ENCODE data around the gene CMTM7.
"Not testable (repeated sequence)": the region's sequence is repeated elsewhere in the genome, so short reads cannot be mapped to it uniquely, and the experiment has no call there.

Gene CMTM7

DNA sequence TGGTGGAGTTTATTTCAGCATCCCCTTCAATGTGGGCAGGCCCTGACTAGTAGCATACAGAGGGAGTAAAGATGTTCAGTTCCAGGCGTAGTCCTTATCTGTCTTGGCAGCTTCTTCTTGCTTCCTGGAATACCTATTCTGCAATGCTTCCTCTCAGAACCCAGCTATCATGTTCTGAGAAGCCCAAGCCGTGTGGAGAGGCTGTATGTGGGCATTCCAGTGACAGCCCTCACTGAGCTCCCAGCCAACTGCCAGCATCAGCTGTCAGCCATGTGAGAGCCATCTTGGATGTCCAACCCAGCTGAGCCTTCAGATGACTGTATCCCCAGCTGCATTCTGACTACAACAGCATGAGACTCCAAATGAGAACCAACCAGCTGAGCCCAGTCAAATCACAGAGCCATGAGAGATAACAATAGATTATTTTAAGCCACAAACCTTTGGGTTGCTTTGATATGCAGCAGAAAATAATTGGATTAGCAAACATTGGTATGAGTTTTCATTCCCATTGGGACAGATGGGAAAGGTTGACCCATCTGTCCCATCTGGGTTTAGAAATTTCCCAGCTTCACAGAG, 8.4 kb upstream of the CMTM7 start:
- DNase-seq, result no peak

DNA sequence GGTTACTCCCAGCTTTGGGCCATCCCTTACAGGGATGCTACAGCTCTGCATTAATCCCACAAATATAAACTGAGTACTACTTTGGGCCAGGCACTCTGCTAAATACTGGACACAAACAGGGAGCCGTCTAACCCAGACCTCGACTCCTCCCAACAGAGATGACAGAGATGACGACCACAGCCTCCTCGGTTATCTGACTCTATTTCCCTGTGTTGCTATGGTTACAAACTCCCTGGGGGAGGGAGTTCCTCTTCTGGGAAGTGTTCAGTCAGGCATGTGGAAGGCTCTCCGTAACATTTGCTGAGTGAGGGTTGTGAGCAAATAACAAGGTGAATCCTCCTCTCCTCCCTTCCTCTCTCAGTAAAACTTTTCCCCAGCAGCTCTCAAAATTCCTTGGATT, 6.7 kb upstream of the CMTM7 start:
- no peak for DNase-seq

DNA sequence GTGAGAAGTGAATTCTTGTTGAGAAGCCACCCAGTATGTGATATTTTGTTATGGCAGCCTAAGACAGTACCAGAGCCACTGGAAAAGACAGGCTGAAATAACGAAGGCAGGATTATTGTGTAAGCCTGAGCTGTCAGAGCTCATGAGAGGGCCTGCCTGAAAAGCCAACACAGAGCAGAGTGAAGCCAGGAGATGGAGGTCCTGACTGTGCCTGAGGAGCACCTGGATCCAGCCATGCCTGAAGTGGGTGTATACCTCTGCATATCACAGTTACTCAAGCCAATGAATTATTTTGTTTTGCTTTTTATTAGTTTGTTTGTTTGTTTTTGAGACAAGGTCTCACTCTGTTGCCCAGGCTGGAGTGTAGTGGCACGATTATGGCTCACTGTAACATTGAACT, 4.1 kb upstream of the CMTM7 start:
- no peak for DNase-seq

DNA sequence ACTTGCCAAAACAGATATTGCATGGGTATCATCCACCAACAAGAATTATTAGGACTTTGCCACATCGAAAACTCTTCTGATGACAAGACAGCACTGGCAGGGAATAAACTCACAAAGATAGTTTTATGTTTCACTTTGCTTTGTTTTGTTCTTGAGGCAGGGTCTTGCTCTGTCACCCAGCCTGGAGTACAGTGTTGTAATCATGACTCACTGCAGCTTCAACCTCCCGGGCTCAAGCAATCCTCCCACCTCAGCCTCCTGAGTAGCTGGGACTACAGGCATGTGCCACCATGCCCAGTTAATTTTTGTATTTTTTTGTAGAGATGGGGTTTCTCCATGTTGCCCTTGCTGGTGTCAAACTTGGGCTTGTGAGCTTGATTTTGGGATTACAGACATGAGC, 2.1 kb upstream of the CMTM7 start:
- DNase-seq, result not testable (repeated sequence)

DNA sequence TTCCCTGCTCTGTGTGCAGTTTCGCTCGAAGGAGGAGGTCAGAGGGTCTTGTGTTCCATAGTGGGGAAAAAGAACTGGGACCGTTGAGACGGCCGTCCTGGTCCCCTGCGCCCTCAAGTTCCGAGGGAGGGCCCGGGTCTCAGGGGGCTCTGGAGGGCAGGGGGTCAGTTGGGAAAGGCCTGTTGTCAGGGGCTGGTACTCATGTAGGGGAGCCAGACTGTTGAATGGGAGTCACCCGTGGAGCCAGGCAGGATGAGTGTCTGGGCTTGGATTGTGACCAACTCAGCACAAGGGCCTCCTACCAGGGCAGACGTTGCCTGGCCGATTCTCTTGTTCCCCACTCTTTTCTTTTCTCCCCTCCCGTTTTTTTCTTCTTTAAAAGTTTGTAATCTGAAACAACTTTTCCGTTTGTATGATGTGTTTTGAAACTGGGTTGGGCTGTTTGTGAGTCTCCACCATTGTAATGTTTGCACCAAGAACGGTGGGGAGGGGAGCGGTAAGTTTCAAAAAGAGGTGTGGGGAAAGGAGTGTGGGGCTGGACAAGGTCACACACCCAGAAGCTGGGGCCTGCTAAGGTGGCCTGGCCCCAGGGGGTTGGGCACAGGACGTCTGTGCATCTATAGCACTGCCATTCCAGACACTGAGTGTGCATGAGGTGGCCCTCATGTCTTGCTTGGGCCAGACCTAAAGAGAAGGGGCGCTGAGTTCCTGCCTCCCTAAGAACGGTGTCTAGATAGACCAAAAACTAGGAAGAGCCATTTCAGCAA, 1.1 kb downstream of the CMTM7 start:
- DNase-seq, result no peak

DNA sequence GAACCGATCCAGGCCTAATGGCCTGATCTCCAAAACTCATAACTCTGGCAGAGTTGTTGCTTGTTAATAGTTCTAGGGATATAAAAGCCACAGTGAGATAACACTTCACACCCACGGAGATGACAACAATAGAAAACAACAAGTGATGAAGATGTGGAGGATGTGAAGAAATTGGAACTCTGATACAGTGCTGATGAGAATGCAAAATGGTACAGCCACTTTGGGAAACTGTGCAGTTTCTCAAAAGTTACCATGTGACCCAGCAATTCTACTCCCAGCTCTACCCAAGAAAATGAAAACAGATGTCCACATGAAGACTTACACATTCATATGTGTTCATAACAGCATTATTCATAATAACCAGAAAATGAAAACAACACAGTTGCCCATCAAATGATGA, 3.8 kb downstream of the CMTM7 start:
- no peak for DNase-seq

DNA sequence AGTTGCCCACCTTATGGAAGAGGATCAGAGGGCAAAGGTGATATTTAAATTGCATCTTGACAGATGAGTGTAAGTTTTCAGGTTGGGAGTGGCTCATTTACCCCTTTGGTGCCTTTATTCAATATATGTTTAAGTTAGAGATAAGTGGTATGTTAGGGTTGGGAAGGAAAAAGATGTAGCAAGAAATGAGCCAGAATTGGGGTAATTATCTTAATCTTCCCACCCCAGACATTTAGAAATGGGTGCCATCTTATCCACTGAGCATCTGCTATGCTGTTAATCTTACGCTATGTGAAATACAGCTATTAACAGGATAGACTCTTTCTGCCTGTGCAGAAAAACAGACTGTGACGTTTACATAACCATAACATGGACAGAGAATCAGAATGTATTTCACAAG, 6.3 kb downstream of the CMTM7 start:
- DNase-seq, result no peak

DNA sequence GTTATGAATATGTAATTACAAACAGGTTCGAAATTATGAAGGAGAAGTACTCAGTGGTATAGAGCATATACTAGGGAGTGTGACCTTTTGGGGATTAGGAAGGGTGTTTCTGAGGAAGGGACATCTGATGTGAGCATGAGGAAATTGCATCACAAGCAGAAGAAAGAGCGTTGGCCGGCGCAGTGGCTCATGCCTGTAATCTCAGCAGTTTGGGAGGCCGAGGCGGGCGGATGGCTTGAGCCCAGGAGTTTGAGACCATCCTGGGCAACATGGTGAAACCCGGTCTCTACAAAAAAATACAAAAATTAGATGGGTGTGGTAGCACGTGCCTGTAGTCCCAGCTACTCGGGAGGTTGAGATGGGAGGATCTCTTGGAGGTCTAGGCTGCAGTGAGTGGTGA, 6.9 kb downstream of the CMTM7 start:
- DNase-seq, result no peak

DNA sequence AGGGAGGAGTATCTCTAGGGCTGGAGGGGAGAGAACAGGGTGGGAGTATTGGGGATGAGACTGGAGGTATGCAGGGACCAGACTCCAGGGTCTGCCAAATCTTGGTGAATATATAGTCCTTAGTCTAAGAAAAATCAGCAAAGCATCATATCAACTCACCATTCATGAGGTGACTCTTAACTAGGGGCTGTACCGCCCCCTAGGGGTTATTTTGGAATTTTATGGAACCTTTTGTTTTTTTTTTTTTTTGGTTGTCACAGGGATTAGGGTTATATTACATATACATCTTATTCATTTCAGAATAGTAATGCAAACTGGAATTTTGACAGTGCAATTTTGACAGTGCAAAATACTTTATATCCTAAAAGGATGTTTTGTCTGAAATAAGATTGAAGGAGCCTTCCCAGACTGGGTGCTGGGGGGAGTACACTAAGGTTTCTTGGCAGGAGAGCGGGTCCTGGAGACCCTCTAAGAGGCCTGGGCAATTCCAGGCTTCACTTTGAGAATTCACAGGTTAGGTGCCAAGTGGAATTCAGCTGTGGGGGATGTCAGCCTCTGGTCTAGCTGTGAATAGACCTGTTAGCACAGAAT, 7.5 kb downstream of the CMTM7 start:
- DNase-seq, result no peak

DNA sequence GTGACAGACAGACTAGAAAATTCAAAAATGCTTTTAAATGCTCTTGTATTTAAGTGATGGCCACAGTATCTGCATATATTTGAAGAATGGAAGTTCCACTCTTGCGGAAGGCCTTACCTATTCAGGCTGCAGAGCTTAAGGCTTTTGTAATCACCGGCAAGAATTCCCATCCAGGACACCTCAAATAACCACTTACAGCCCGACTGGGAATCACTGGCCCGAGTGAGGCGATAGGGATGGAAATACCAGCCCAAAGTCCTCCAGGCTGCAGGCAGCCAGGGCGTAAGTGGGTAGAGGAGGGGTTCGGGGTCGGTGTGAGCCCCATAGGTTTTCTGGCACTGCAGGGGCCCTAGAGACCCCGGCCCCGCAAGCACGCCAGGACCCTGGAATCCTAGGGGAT, 9.5 kb downstream of the CMTM7 start:
- DNase-seq, result no peak

DNA sequence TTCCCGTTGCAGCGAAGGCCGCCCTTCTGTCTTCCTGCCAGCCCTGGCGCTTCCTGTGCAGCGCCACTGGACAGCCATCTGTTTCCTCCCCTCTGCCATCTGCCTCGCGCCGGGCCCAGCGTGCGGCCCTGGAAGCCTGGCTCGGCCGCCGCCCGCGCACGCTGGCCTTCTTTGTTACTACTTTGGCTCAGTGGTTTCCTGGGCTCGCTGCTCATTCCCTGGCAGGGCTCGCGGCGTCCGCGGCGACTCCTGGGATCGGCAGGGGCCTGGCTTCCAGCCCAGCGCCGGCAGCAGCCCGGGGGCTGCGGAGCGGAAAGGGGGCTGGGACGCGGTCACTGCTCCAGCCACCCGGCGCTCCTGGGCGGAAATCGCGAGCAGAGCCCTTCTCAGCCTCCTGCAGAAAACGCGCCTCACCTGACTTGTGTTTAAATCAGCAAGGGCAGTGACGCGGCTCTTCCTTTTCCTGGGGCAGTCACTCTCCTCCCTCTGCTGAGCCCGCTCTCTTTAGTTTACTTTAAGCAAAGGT, 10.0 kb downstream of the CMTM7 start:
- no peak for DNase-seq

DNA sequence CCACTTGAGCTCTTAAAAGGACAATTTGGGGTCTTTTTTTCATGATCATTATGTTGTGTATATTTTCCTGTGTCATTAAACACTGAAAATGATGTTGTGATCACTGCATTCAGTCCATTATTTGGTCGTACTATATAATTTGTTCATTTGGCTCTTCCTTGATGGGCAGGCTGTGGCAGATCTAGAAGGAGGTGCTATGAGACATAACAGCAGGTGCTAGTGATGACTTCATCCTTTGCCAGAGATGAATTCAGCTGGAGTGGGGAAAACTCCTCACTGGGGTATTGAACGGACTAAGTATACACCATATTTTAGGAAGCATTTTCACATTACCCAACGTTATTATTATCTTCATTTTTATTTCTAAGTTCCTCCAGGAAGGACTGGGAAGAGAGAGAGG, 12.0 kb downstream of the CMTM7 start:
- no peak for DNase-seq

DNA sequence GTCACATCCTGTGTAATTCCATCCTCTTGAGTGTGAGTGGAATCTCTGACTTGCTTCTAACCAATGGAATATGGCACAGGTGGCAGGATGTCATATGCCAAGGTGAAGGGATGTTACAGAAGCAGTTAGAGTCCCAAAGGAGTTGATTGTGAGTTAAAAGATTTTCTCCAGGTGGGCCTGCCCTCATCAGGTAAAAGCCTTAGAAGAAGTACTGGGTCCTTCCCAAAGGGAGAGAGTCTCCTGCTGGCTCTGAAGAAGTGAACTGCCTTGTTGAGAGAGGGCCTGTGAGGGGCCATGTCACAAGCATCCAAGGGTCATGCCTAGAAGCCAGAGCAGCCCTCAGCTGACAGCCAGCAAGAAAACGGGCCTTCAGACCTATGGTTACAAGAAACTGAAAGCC, 13.1 kb downstream of the CMTM7 start:
- DNase-seq, result no peak

DNA sequence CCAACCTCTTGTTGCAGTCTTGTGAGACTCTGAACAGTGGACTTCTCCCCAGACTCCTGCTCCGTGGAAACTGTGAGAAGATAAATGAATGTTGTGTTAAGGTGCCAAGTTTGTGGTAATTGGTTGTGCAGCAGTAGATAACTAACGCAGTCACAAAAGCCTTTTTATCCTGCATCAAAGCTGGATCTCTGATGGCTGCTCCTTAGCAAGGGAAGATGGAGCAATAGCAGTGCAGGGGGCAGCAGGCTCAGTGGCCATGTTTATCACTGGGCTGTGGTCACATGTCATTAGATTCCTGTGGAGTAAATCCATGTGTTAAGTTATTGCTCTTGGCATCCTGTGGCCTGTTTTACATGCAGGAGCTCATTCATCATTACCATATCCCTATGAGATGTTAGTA, 13.5 kb downstream of the CMTM7 start:
- DNase-seq, result no peak

DNA sequence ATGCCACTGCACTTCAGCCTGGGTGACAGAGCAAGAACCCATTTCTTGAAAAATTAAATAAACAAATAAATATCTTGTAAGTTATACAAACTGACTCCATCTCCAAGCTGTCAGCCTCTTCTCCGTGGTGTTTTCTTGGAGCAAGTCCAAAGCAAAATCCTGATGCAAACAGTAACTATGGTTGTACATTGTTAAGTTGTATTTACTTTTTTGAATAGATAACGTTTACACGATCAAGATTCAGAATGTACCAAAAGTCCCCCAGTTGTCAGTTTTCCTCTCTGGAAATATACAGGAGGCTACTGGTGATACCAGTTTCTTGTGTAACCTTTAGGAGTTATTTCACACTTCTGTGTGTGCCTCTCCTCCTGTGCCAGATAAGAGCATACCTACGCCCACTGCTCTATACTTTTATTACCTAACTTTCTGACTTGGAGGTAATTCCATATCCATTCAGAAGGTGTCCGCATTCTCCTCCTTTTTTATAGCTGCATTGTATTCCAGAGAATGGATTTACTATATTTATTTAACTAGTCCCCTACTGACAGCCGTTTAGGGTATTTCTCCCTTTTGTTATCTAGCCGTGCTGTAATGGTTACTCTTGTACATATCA, 14.2 kb downstream of the CMTM7 start:
- DNase-seq, result no peak

DNA sequence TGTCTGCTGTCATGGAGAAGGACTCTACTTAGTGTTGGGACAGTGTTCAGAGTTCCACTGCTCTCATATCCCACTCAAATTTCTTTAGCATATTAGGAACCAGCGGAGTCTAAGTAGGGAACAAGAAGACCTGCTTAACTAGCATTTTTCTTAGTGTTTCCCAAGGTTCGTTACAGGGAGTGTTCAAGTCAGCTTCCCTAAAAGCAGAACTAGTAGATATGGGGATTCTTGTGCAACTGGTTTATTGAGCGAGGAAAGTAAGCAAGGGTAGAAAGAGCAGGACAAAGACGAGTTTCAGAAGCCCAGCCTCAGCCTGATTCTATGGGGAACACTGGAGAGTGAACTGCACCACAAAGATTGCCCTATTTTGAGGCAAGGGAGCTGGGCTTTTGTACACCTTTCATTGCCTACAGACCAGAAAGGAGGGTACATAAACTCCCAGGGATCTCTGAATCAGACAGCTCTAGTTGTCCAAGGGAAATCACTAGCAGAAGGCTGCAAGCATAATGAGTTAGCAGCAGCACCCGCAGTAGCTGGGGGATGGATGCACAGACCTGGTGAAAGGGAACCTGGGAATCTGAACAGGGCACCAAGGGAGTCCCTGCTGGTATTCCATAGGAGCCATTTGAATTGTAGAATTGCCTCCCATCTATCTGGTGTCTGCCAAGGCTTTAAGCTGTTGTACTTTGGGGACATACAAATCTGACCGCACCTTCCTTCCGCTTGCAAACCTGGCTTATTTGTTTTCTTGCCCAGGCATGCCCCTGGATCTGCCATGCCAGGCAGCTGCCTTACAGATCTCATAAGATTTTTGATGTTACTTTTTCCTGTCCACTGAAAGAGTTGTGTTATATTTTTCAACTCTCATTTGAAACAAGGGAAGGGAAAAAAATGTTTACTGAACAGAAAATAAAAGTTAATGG, 15.1 kb downstream of the CMTM7 start:
- DNase-seq, result no peak

DNA sequence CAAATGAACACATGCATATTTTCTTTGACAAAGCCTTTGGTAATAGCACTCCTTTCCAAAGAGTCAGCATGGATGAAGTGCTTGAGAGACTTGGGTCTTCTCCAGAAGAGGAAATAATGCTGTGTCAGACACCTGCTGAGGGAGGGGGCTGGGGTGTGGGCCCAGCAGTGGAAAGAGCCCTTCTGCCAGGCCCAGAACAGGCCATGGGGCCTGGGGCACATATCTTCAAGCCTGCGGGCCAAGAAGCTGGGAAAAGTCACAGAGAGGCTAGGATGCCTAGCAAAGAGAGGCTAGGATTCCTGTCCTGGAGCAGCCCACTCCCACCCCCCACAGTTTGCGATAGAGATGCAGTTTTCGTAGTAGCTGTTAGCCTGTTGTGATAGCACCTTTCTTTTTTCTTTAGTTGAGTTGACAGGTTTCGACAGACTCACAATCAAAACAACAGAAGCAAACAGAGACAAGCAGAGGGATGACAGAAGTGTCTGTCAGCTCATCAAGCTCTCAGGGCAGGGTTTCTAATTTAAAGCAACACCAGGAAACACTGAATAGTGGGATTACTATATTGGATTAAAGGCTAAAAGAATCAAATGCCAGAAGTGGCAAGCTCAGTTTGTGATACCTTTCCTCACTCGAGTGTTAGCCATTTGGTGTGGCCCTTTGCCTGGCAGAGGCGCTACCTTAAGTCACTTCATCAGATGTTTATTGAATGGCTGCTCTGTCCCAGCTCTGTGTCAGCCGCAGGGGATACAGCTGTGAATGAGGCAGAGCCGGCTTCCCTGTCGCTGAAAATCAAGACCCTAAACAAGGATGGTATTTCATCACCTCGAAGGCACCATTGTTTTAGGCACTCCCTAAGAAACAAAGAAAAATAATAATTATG, 19.0 kb downstream of the CMTM7 start:
- DNase-seq, result no peak

DNA sequence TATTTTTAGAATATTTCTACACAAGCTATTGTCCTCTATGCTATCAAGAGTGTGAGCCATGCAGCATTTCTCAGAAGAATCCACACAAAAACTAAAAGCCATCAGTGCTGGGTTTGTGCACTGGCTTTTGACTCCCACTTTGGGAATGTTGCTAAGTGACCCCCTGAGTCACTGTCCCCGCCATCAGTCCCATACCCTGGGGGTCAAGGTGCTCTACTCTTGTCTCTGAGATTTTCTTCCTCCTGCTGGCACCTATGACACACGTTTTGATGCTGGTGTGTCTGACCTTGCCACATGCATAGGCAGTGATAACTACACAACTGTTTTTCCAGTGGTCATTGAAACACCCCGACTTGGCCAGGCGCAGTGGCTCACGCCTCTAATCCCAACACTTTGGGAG, 19.8 kb downstream of the CMTM7 start:
- DNase-seq, result no peak

DNA sequence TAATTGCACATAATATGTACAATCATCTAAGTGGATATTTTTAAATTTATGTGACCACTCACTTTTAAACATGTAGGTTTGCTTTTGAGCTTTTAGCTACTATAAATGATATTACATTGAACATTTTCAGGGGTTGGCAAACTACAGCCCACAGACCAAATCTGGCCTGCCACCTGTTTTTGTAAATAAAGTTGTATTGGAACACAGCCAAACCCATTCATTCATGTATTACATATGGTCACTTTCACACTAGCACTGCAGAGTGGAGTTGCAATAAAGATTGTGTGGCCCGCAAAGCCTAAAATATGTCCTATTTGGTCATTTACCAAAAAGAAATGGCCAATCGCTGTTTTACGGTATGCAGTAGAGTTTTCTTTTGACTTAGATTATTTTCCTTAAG, 21.2 kb downstream of the CMTM7 start:
- no peak for DNase-seq

DNA sequence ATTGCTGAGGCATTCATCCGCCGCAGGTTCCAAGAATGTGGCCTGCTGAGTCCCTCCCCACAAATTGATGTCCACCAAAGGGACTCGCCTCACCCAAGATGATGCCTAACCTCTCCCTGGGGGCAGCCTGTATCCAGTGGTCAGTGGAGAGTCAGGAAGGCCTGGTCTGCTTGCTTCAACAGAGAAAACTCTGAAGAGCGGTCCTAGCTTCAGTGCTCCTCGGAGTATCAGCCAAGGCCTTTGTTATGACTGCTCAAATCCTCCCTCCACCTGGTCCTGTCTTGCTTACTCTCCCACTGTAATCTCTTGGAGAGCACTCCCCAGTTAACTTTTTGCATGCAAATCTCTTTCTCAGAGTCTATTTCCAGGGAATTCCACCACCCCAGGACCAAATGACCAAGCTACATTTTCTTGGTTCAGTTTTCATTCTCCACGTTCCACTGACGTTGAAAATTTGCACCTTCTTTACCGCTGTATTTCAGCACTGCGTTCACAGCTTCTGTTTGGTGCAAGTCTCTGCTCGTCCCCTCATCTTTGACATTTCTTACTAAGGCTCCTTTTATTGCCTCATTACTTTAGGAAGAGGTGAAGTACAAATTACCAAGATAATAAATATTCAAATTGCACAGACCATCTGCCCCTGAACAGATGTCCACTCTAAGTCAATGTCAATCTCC, 22.3 kb downstream of the CMTM7 start:
- DNase-seq, result no peak

DNA sequence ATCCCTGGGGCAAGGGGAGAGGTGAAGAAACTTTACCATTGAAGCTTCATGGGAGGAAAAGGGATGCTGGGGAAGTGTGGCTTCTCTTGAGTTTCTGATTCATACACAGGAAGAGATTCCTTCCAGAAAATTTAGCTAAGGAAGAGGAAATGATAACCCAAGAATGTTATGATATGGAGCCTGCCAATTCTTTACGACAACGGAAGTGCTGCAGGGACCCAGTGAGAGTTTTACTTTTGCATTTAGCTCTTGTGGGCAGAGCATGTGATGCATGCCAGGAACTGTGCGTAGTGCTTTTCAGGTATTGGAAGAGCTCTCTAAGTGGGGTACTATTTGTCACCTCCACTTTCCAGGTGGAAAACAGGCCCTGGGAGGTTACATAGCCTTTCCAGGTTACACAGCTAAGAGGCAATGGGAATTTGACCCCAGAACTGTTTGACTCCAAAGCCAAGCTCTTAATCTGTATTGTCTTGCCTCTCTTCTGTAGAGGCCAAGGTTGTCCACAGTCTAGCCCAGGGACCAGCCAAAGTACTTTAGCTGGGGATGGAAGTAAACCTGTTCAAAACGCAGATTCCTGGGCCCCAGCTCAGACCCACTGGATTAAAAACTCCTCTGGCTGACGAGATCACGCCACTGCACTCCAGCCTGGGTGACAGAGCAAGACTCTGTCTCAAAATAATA, 23.0 kb downstream of the CMTM7 start:
- no peak for DNase-seq
